Measurements from ENCODE around the gene FLRT3. TPM values are rescaled to one million over a fixed set of nuclear protein-coding genes. Genes with fewer than 3 reads are reported as not detected.

FLRT3 gene
- total RNA-seq, 2 experiments from 2014 or later: not detected

DNA sequence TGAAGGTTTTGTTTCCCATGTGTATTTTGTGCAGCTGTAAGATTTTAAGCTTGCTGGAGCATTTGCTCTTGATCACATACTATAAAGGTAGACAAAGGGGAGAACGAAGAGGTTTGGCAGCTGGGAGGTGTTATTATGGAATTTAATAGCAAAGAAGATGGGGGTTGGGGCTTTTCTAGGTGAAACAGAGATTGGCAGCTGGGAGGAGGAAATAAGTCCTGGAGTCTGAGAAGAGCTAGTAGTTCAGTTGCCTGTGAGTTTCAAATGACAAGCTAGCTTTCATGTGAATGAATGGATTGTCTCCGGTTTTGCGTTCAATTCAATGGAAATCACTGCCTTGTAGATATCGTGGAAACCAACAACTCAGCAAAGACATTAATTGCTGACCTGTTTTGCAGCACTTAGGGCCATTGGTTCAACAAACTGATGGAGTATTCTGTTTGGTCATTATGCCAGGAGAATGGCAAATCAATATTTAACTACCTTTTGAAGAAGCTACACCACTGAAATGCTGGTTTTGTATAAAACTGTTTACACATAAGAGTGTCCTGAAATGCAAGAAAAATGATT is 38.1 kb upstream of the FLRT3 start:
- TF ChIP-seq, protein P1, sequence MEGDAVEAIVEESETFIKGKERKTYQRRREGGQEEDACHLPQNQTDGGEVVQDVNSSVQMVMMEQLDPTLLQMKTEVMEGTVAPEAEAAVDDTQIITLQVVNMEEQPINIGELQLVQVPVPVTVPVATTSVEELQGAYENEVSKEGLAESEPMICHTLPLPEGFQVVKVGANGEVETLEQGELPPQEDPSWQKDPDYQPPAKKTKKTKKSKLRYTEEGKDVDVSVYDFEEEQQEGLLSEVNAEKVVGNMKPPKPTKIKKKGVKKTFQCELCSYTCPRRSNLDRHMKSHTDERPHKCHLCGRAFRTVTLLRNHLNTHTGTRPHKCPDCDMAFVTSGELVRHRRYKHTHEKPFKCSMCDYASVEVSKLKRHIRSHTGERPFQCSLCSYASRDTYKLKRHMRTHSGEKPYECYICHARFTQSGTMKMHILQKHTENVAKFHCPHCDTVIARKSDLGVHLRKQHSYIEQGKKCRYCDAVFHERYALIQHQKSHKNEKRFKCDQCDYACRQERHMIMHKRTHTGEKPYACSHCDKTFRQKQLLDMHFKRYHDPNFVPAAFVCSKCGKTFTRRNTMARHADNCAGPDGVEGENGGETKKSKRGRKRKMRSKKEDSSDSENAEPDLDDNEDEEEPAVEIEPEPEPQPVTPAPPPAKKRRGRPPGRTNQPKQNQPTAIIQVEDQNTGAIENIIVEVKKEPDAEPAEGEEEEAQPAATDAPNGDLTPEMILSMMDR (IDR thresholded peaks at IDR 0.05): no peak
- Mint-ChIP-seq H3K4me3 (no peak overlapping the region), H3K36me3 (ENCODE audit: low read depth) (no peaks in the 10 kb centered on the region), H3K4me1 (ENCODE audit: low read depth) (no peaks in the 10 kb centered on the region), H3K27me3 (no peaks in the 10 kb centered on the region), H3K9me3 (peaks cover 3% of the 10 kb centered on the region), H3K27ac (no peak overlapping the region)
- H3K4me1 ChIP-seq (ENCODE audit: insufficient read depth, low read length): no peaks in the 10 kb centered on the region
- no peaks in the 10 kb centered on the region for H3K36me3 ChIP-seq (ENCODE audit: insufficient read depth, low read length)
- ATAC-seq (ENCODE audit: poor library complexity): no peak
- DNase-seq: no peak
- no peak overlapping the region for H3K27ac ChIP-seq (ENCODE audit: low read depth in 1 of 2, low read length in 2 of 2)
- ChIA-PET CTCF (interaction anchor here (0.6 kb wide), 1 partner anchor 13 kb away, joined by 3 read pairs; no protein-coding TSS in a partner anchor), POLR2A (no interaction called here)
- H3K9me3 ChIP-seq (ENCODE audit: control insufficient read depth in 1 of 2, insufficient read depth in 1 of 2, low read length in 2 of 2): peaks cover 0 to 3% of the 10 kb centered on the region in 2 experiments
- H3K4me3 ChIP-seq (ENCODE audit: low read length): no peak overlapping the region
- intact Hi-C loops (cut with DNase I, micrococcal nuclease): no loop called here
- no peaks in the 10 kb centered on the region for H3K27me3 ChIP-seq (ENCODE audit: control insufficient read depth in 1 of 2, insufficient read depth in 2 of 2, low read length in 2 of 2)

DNA sequence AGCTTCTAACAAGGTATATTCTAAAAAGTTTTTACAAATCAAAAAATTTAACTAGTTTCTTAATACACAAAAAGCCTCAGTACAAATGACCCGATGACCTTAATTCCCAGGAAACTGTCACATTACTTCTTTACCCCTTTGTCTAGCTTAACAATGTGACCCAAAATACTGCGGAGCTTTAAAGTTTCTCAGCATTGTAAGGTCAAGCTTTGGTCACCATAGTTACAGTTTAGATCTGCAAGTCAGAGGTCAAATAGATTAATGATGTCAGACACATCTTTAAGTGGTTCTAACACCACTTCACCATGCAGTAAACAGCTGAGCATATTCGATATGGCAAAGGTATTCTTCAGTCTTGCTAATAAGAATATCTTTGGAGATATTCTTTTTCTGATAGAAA is 36.8 kb upstream of the FLRT3 start:
- ChIA-PET POLR2A (no interaction called here), CTCF (interaction anchor here (0.6 kb wide), 1 partner anchor 36 kb away, joined by 5 read pairs; no protein-coding TSS in a partner anchor)
- Histone ChIP-seq H3K36me3 (ENCODE audit: insufficient read depth, low read length) (no peaks in the 10 kb centered on the region), H3K9me3 (ENCODE audit: control insufficient read depth in 1 of 2, insufficient read depth in 1 of 2, low read length in 2 of 2) (peaks cover 0 to 3% of the 10 kb centered on the region in 2 experiments), H3K4me3 (ENCODE audit: low read length) (no peak overlapping the region), H3K27ac (ENCODE audit: low read depth in 1 of 2, low read length in 2 of 2) (no peak overlapping the region), H3K27me3 (ENCODE audit: control insufficient read depth in 1 of 2, insufficient read depth in 2 of 2, low read length in 2 of 2) (no peaks in the 10 kb centered on the region), H3K4me1 (ENCODE audit: insufficient read depth, low read length) (no peaks in the 10 kb centered on the region)
- intact Hi-C loops (cut with DNase I, micrococcal nuclease): no loop called here
- H3K36me3 Mint-ChIP-seq (ENCODE audit: low read depth): no peaks in the 10 kb centered on the region
- peaks cover 3% of the 10 kb centered on the region for H3K9me3 Mint-ChIP-seq
- H3K27me3 Mint-ChIP-seq: no peaks in the 10 kb centered on the region
- no peak overlapping the region for H3K27ac Mint-ChIP-seq
- DNase-seq (no peak), ATAC-seq (ENCODE audit: poor library complexity) (no peak)
- TF ChIP-seq, protein P1 (IDR thresholded peaks at IDR 0.05): no peak
- no peak overlapping the region for H3K4me3 Mint-ChIP-seq
- H3K4me1 Mint-ChIP-seq (ENCODE audit: low read depth): no peaks in the 10 kb centered on the region

DNA sequence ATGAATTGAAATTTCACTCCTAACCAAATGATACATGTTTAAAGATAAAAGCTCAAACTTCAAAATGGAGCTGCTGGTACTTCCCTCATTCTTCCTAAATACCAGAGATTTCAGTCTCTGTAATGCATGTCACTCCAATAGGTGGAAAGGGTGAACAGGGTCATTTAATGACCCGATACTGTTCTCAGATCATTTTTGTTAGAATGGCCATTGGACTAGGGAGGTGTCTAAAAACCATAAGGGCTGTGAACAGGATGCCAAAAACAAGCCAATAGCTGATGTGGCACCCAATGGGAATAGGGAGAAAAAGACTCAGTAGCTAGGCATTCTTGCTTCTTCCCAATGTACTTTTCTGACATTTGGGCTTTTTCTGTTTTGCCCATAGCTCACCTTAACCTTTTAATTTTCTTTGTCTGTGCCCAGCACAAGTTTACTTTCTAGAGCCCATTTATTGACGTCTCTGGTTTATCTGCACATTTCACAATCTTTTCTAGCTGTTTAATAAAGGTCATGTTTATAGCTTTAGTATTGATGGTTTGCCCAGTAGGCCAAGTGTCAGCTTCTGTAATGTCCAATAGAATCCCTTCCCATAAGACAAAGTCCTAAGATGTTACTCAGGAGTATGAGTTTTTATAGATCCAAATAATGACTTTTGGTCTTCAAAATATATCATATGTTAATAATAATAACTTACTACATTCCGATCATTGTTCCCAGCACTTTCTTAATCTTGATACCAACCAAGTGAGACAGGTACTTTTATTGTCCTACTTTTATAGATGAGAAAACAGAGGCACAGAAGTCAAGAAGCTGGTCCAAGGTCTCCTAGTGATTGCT is 24.3 kb upstream of the FLRT3 start:
- Histone ChIP-seq H3K4me3 (ENCODE audit: low read length) (no peak overlapping the region), H3K9me3 (ENCODE audit: control insufficient read depth in 1 of 2, insufficient read depth in 1 of 2, low read length in 2 of 2) (peaks cover 0 to 14% of the 10 kb centered on the region in 2 experiments), H3K4me1 (ENCODE audit: insufficient read depth, low read length) (no peaks in the 10 kb centered on the region), H3K27me3 (ENCODE audit: control insufficient read depth in 1 of 2, insufficient read depth in 2 of 2, low read length in 2 of 2) (no peaks in the 10 kb centered on the region), H3K36me3 (ENCODE audit: insufficient read depth, low read length) (no peaks in the 10 kb centered on the region), H3K27ac (ENCODE audit: low read depth in 1 of 2, low read length in 2 of 2) (no peak overlapping the region)
- TF ChIP-seq, protein P1 (IDR thresholded peaks at IDR 0.05): no peak
- no peak overlapping the region for H3K4me3 Mint-ChIP-seq
- no peak overlapping the region for H3K27ac Mint-ChIP-seq
- intact Hi-C loops (cut with DNase I, micrococcal nuclease): no loop called here
- no peak for DNase-seq
- no peaks in the 10 kb centered on the region for H3K36me3 Mint-ChIP-seq (ENCODE audit: low read depth)
- peaks cover 12% of the 10 kb centered on the region for H3K9me3 Mint-ChIP-seq
- POLR2A ChIA-PET: no interaction called here
- no peaks in the 10 kb centered on the region for H3K27me3 Mint-ChIP-seq
- no peak for ATAC-seq (ENCODE audit: poor library complexity)
- CTCF ChIA-PET: no interaction called here
- no peaks in the 10 kb centered on the region for H3K4me1 Mint-ChIP-seq (ENCODE audit: low read depth)
